Effector memory CD4-positive, alpha-beta T cell (primary cell): Measurements from ENCODE around the gene ZFHX2.

Experiments
- DNase-seq, 3 donors: peaks; one replicate each; pipeline ENCODE4 v3.0.0-alpha.2; 2020
- H3K27ac ChIP-seq: 2 replicates; pipeline ENCODE4 v1.7.0; 2013; ENCODE audit warnings: mild to moderate bottlenecking, low read length, moderate library complexity; ENCODE audit not compliant: insufficient read depth, poor library complexity, severe bottlenecking
- H3K27me3 ChIP-seq: replicated peaks from 2 replicates; pipeline ENCODE4 v1.7.0; 2013; ENCODE audit warnings: mild to moderate bottlenecking, low read length; ENCODE audit not compliant: insufficient read depth, control insufficient read depth, poor library complexity, severe bottlenecking
- H3K36me3 ChIP-seq: 2 replicates; pipeline ENCODE4 v1.7.0; 2013; ENCODE audit warnings: mild to moderate bottlenecking, low read length, moderate library complexity; ENCODE audit not compliant: control insufficient read depth, insufficient read depth
- H3K4me1 ChIP-seq: 2 replicates; pipeline ENCODE4 v1.7.0; 2013; ENCODE audit warnings: low read length, mild to moderate bottlenecking; ENCODE audit not compliant: control insufficient read depth, insufficient read depth, poor library complexity, severe bottlenecking
- H3K4me3 ChIP-seq: 2 replicates; pipeline ENCODE4 v1.7.0; 2013; ENCODE audit warnings: low read length, low read depth, mild to moderate bottlenecking; ENCODE audit not compliant: insufficient read depth, poor library complexity, severe bottlenecking
- H3K9me3 ChIP-seq: 2 replicates; pipeline ENCODE4 v1.7.0; 2013; ENCODE audit warnings: mild to moderate bottlenecking, low read length, moderate library complexity; ENCODE audit not compliant: control insufficient read depth

The ZFHX2 gene

GRCh38 chr14:23559010-23559925 lies 7.7 kb upstream of the ZFHX2 start:
- peaks cover 10% of the 10 kb centered on the region for H3K4me1 ChIP-seq
- peaks cover 48% of the 10 kb centered on the region for H3K36me3 ChIP-seq
- no peak overlapping the region for H3K4me3 ChIP-seq
- H3K9me3 ChIP-seq: no peaks in the 10 kb centered on the region
- H3K27me3 ChIP-seq: no peaks in the 10 kb centered on the region
- peak overlapping the region; percentile 12 for H3K27ac ChIP-seq
- peak; percentile 33 to 49 (median 48) for DNase-seq

- no peak for DNase-seq
- Histone ChIP-seq H3K4me1 (peaks cover 10% of the 10 kb centered on the region), H3K27me3 (no peaks in the 10 kb centered on the region), H3K36me3 (peaks cover 41% of the 10 kb centered on the region), H3K9me3 (no peaks in the 10 kb centered on the region), H3K4me3 (no peak overlapping the region), H3K27ac (no peak overlapping the region)
Measured at GRCh38 chr14:23558346-23559009, 6.9 kb upstream of the ZFHX2 start.

- no peak for DNase-seq
Measured at GRCh38 chr14:23557946-23558345, 6.4 kb upstream of the ZFHX2 start.

GRCh38 chr14:23557521-23557920 lies 6.0 kb upstream of the ZFHX2 start:
- peak overlapping the region; percentile 88 for H3K27ac ChIP-seq
- no peak overlapping the region for H3K4me3 ChIP-seq
- no peaks in the 10 kb centered on the region for H3K27me3 ChIP-seq
- H3K36me3 ChIP-seq: peaks cover 39% of the 10 kb centered on the region
- H3K4me1 ChIP-seq: peaks cover 10% of the 10 kb centered on the region
- DNase-seq: no peak
- H3K9me3 ChIP-seq: no peaks in the 10 kb centered on the region

More at GRCh38 chr14:23557946-23558345, 6.4 kb upstream of the ZFHX2 start:
- Histone ChIP-seq H3K9me3 (no peaks in the 10 kb centered on the region), H3K4me3 (no peak overlapping the region), H3K27ac (no peak overlapping the region), H3K27me3 (no peaks in the 10 kb centered on the region), H3K4me1 (peaks cover 10% of the 10 kb centered on the region), H3K36me3 (peaks cover 39% of the 10 kb centered on the region)

- peak overlapping the region; percentile 96 for H3K4me3 ChIP-seq
- peaks cover 32% of the 10 kb centered on the region for H3K36me3 ChIP-seq
- H3K4me1 ChIP-seq: peaks cover 13% of the 10 kb centered on the region
- peak overlapping the region; percentile 88 for H3K27ac ChIP-seq
- no peaks in the 10 kb centered on the region for H3K9me3 ChIP-seq
- DNase-seq: no peak
- H3K27me3 ChIP-seq: no peaks in the 10 kb centered on the region
Measured at GRCh38 chr14:23556700-23557440, 5.3 kb upstream of the ZFHX2 start.

GRCh38 chr14:23555882-23556699 lies 4.5 kb upstream of the ZFHX2 start, which contains the start of gene THTPA:
Gene THTPA (plus strand): TSS chr14:23556271. CDS start chr14:23556758, 487 bp downstream.
- H3K4me1 ChIP-seq: peaks cover 20% of the 10 kb centered on the region

GRCh38 chr14:23555533-23555881 lies 3.9 kb upstream of the ZFHX2 start:
- Histone ChIP-seq H3K4me1 (peaks cover 26% of the 10 kb centered on the region), H3K4me3 (peak overlapping the region; percentile 96), H3K27me3 (peaks cover 8% of the 10 kb centered on the region), H3K36me3 (peaks cover 20% of the 10 kb centered on the region), H3K27ac (peak overlapping the region; percentile 88), H3K9me3 (no peaks in the 10 kb centered on the region)
- no peak for DNase-seq

More at GRCh38 chr14:23555882-23556699, 4.5 kb upstream of the ZFHX2 start, which contains the start of gene THTPA:
- H3K27me3 ChIP-seq: peaks cover 2% of the 10 kb centered on the region
- H3K36me3 ChIP-seq: peaks cover 25% of the 10 kb centered on the region
- H3K9me3 ChIP-seq: no peaks in the 10 kb centered on the region
- peak within 1 kb of the TSS; percentile 96 for H3K4me3 ChIP-seq
- peak; percentile 82 to 89 (median 87) for DNase-seq
- peak within 1 kb of the TSS; percentile 88 for H3K27ac ChIP-seq

- H3K4me1 ChIP-seq: peaks cover 16% of the 10 kb centered on the region
- H3K9me3 ChIP-seq: no peaks in the 10 kb centered on the region
- no peak for DNase-seq
- H3K27me3 ChIP-seq: peaks cover 15% of the 10 kb centered on the region
- H3K36me3 ChIP-seq: no peaks in the 10 kb centered on the region
- H3K27ac ChIP-seq: peak overlapping the region; percentile 40
- H3K4me3 ChIP-seq: peak overlapping the region; percentile 66
Measured at GRCh38 chr14:23550812-23551265, 726 bp downstream of the ZFHX2 start.
